Glomerular visceral epithelial cell (primary cell): Measurements from ENCODE around the gene ZDHHC8.
"Not testable (repeated sequence)": the region's sequence is repeated elsewhere in the genome, so short reads cannot be mapped to it uniquely, and the experiment has no call there.

Experiments used
- DNase-seq: peaks from one replicate; pipeline ENCODE4 v3.0.0-alpha.2; 2016; ENCODE audit errors: extremely low spot score

ZDHHC8 gene

GRCh38 chr22:20145206-20145831 is 13.7 kb downstream of the ZDHHC8 start:
- no peak for DNase-seq

GRCh38 chr22:20145832-20146223 is 14.2 kb downstream of the ZDHHC8 start:
- DNase-seq, result no peak

DNA sequence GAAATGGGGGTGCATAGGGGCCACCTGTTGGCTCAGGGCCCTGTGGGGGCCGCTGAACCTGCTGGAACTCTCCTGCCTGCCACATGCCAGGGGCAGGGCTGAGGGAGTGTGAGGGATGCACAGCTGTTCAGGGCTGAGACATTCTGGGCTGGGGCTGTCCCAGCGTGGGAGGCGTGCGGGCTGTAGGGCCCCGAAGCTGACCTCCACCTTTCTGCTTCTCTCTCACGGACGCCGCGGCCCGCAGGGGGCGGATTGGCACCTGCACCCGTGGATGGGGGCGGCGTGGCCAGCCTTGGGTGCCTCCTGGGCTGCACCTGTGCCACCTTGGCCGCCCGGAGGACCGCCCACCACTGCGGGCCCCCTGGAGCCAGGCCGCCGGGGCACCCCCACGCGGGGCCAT is 15.2 kb downstream of the ZDHHC8 start:
- no peak for DNase-seq

DNA sequence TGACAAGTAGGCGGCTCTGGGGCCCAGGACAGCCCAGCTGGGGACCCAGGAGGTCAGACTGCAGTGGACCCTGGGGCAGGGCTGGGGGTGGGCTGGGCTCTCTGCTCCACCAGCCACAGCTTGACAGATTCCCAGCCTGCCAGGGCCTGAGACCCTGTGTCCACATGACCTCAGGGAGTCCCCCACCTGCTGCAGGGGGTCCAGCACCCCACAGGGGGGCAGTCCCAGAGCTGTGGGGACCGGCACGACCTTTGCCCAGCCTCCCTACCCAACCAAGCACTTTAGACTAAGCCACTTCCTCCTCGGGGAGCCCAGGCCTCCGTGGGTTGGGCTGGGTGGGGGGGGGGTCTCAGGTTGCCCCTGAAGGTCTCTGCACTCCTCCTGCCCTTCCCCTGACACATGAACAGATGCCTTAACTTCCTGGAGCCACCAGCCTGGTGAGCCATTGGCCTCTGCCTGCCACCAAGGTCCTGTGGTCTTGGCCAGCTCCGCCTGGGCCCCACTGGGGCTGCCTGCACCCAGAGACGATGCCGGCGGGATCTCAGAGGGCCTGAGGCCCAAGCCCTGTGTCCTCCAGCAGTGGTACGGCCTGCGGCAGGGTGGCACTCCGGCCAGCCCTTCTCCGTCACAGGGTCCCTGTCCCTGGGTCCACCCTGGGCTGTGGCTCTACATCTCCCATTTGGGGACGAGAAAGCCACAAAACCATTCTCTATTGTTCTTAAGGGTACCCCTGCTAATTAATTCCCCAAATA is 15.8 kb downstream of the ZDHHC8 start:
- no peak for DNase-seq

- no peak for DNase-seq
Measured at GRCh38 chr22:20148414-20148813, 16.8 kb downstream of the ZDHHC8 start.

DNA sequence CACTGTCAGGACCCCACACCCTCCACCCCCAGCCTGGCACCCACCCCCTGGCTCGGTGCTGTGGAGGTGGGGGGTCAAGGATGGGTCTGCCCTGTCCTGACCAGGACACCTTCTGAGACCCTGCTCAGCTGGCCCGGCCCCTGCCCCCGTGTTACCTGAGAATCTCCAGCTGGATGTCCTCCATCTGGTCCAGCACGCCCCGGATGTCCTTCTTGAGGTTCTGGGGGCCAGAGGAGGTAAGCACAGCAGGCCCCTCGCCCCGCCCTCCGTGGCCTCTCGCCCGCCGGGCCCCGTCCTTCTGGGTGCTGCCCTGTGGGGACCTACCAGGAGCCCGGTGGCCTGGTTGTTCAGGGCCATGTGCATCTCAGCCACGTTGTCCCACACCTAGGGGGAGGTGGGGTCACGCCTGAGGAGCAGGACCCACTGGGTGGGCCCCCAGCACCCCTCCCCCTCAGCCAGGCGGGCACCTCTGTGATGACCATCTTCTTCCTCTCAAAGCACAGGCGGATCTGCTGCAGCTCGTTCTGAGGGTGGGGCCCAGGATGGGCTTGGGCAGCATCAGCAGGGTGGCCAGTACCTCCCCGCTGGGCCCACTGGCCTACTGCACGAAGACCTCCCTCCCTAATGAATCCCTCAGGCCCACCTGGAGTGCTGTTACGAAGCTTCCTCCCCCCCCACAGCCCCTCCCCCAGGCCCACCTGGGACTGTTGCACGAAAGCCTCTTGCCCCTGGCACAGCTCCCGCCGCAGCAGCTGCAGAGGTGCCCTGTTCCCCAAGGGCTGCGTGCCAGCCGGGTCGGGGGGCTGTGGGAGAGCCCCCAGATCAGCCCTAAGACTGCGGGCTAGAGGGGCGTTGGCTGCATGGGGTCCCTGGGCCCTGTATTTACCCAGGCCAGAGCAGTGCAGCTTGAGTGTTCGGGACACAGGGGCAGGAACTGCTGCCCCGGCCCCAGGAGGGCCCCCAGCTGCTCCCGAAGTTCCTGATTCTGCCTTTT is 17.9 kb downstream of the ZDHHC8 start:
- DNase-seq, result no peak

DNA sequence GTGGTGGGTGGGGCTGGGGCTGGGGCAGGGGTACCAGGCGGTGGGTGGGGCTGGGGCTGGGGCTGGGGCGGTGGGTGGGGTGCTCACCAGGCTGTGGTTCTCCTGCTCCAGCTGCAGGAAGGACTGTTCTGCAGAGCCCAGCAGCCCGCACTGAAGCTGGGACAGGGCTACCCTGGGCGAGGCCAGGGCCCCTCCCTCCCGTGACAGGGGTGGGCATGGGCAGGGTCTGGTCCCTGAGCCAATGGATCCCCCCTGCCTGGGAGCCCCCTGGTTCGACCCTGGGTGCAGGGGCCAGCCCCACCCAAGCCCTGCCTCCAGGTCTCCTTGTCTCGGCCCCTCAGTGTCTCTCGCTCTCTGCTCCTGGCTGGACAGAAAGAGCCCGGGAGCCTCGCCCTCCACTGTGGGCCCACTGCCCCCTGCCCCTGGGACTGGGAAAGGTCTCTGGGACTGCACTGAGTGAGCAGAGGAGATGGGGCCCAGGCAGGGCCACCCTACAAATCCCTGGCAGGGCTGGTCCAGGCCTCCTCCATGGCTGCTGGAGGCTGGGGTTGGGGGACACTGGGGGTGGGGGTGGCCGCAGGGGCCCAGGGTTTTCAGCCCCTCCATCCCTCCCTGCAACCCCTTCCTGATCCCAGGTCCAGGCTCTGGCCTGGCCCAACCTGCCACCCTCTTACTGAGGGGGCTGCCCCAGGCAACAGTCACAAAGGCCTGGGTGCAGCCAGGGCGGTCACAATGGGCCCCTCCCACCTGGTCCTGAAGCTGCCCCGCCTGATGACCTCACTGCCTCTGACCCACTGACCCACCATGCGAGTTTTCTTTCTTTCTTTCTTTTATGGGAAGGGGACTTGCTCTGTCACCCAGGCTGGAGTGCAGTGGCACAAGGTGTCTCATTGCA is 19.0 kb downstream of the ZDHHC8 start, which contains the start of gene CCDC188:
Gene CCDC188 (minus strand): TSS at position 675 of the 895 bp plus-strand sequence. CDS start 69 bp downstream, at position 606.
- DNase-seq, result no peak

DNA sequence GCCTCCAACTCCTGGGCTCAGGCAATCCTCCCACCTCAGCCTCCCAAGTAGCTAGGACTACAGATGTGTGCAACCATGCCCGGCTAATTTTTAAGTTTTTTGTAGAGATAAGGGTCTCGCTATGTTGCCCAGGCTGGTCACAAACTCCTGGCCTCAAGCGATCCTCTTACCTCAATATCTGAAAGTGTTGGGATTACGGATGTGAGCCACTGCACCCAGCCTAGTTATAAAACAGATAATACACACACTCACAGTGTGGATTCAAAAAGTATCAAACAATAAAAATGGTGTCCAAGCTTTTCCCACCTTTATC is 19.6 kb downstream of the ZDHHC8 start:
- DNase-seq, result no peak

DNA sequence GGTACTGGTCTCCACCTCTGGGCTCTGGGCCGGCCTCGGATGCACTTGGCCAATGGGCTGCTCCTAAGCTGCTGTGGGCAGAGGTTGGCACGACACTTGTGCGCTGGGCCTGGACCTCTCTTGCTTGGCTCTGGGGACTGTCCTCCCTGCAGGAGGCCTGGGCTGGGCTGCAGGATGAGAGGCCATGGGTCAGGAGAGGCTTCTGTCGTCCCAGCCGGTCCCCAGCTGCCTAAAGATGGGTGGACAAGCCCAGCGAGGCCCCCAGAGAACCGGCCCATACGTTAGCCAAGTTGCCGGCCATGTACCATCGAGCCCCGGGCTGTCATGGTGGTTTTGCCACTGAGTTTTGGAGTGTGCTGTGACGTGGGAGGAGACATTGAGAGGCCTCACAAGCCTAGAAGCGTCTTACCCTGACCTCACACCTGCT is 20.9 kb downstream of the ZDHHC8 start:
- no peak for DNase-seq

GRCh38 chr22:20153945-20154344 is 22.3 kb downstream of the ZDHHC8 start:
- DNase-seq, result no peak

- DNase-seq, result no peak
Measured at GRCh38 chr22:20154602-20155187, 23.1 kb downstream of the ZDHHC8 start.

- peak; percentile 13 for DNase-seq
Measured at GRCh38 chr22:20155330-20156041, 23.9 kb downstream of the ZDHHC8 start.

DNA sequence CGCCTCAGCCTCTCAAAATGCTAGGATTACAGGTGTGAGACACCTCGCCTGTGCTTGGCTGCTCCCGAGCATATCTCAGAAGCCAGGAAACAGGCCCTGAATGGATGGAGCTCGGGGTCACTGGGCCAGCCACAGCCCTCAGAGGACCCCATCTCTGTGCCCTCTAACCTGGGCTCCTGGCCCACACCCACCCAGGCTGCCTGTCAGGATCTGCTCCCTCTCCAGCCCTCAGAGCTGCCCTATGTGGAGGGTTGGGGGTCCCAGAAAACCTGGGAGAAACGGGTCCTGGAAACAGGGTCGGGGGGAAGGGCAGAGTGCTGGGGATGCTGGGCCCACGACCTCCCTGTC is 24.4 kb downstream of the ZDHHC8 start:
- DNase-seq, result no peak

DNA sequence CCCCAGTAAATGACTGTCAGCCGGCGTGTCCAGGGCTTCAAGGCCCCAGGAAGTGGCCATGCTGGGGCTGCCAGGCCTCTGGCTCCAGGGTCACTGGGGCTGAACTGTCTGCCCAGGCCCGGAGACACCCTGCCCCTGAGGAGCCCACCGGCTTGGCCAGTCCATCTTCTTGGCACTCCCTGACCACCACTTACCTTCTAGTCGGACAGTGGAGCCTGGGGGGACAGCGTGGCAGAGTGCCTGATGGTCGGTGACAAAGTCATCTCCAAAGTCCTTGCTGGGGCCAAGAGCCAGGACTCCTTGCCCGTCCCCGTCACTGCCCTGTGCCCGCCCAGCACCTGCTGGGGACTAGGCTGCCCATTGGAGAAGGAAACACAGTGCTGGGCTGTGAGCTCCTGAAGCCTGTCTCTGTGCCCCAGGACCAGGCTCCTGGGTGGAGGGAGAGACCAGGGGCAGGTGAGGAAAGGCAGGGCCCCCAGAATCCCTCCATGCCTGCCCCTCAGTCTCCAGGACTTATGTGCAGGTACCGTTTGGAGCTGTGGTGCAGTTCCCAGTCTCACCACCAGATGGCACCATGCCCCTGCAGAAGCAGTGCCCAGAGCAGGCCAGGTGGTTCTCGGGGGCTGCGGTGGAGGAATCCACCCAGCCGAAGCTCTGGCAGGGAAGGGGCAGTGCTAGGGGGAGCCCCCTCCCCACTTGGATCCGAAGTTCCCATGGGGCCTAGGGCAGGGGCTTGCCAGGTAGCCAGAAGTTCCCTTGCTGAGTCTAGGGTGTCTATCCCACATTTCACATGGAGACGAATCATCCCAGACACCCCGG is 25.2 kb downstream of the ZDHHC8 start:
- peak; percentile 74 for DNase-seq

DNA sequence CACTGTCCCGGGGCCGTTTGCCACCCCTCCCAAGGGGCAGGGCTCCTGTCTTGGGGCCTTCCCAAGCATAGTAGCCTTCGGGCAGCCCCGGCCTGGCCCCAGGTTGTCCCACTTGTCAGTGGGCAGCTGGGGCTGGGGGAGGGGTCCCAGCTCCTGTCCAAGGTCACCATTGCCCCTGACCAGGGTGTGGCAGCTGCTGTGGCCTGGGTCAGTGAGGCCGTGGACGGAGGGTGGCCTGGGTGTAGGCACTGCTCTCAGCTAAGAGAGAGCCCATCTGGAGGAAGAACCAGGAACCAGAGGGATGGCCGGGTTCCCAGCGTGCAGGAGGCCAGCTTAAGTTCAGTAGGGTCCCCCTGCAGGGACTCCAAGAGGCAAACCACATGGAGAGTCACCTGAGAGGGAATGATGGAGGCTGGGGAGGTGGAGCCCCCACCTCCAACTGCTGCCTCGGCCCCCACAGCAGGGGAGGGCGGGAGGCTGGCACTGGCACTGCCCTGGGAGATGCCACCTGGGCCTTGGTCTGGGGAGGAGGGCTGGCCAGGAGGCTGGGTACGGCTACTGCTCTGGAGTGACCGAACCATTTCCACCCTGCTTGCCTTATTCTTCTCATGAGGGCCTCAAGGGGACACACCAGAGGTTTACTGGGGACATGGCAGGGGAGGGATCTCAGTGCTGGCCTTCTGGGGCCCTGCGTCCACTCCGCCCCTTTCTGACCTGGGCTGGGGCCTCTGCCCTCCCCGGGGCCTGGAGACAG is 26.0 kb downstream of the ZDHHC8 start:
- no peak for DNase-seq

GRCh38 chr22:20158391-20159036 is 26.9 kb downstream of the ZDHHC8 start:
- no peak for DNase-seq

GRCh38 chr22:20159076-20159475 is 27.5 kb downstream of the ZDHHC8 start:
- no peak for DNase-seq

DNA sequence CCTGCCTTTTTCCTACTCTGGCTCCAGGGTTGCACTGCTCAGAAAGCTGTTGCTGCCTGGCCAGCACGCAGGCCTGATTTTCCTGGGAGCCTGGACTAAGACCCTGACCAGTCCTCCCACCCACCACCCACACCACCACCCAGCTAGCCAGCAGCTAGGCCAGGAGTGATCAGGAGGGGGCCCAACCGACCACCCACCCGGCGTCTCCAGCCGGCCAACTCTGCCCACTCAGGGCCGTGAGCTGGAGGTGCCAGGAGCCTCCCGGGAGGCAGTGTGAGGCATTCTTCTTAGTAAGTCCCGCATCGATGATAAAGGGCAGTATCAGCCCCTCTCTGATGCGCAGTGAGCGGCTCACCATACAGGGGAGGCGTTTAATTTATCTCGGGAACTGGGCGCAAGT is 27.9 kb downstream of the ZDHHC8 start:
- DNase-seq, result not testable (repeated sequence)
